Measurements from ENCODE around the gene TREH. TPM values are rescaled to one million over a fixed set of nuclear protein-coding genes. Genes with fewer than 3 reads are reported as not detected.

Gene TREH
- total RNA-seq, 1 experiment from 2014 or later = not detected

GRCh38 chr11:118652681-118653181 is 26.7 kb downstream of the TREH start:
- Histone ChIP-seq H2BK20ac (ENCODE audit: low read depth, low read length, poor library complexity, severe bottlenecking) (no peak overlapping the region), H3K9me3 (ENCODE audit: control insufficient read depth, low read depth, low read length) (no peaks in the 10 kb centered on the region), H3K14ac (ENCODE audit: insufficient read depth, low read length) (no peak overlapping the region), H3K4me2 (ENCODE audit: insufficient read depth, insufficient read length, low read length) (no peak overlapping the region), H4K8ac (replicated peaks; ENCODE audit: insufficient read length, low read depth, low read length) (no peak overlapping the region), H3K56ac (ENCODE audit: insufficient read length, low read depth, low read length) (no peak overlapping the region), H2BK12ac (ENCODE audit: insufficient read length, low read depth, low read length) (no peak overlapping the region), H3T11ph (ENCODE audit: low read length) (no peak overlapping the region), H3K27me3 (ENCODE audit: insufficient read depth, low read length) (no peaks in the 10 kb centered on the region), H4K91ac (ENCODE audit: insufficient read length, low read depth, low read length) (no peak overlapping the region), H2BK15ac (ENCODE audit: low read depth, low read length) (no peak overlapping the region), H3K4ac (ENCODE audit: low read depth, low read length) (no peak overlapping the region), H3K23ac (ENCODE audit: insufficient read length, low read depth, low read length) (no peak overlapping the region), H2AFZ (ENCODE audit: low read length) (no peak overlapping the region), H2BK120ac (ENCODE audit: low read depth, low read length, poor library complexity, severe bottlenecking) (no peak overlapping the region), H4K20me1 (ENCODE audit: control insufficient read depth, insufficient read depth, insufficient read length) (peaks cover 2% of the 10 kb centered on the region), H3K79me1 (ENCODE audit: insufficient read depth, low read depth, low read length, poor library complexity, severe bottlenecking) (no peaks in the 10 kb centered on the region), H3K79me2 (ENCODE audit: insufficient read depth, low read length) (no peaks in the 10 kb centered on the region), H3K4me1 (ENCODE audit: insufficient read depth, low read length) (no peaks in the 10 kb centered on the region), H3K23me2 (ENCODE audit: insufficient read length, low read depth, low read length, poor library complexity, severe bottlenecking) (no peaks in the 10 kb centered on the region), H3K9ac (ENCODE audit: extremely low read depth, insufficient read length, low read length) (no peak overlapping the region), H2BK5ac (ENCODE audit: insufficient read length, low read length) (no peak overlapping the region), H3K27ac (ENCODE audit: insufficient read length, low read depth, low read length) (no peak overlapping the region), H2AK5ac (ENCODE audit: insufficient read length, low read length) (no peak overlapping the region), H4K5ac (ENCODE audit: insufficient read length, low read depth, low read length) (no peak overlapping the region), H3K18ac (ENCODE audit: insufficient read length, low read depth, low read length) (no peak overlapping the region)
- no peak overlapping the region for H3K4me3 Mint-ChIP-seq
- H3K27me3 Mint-ChIP-seq (ENCODE audit: low read depth) = no peaks in the 10 kb centered on the region; the same call in 1 of the 2 replicates
- DNase-seq = no peak
- peak overlapping the region in 2 of 3 experiments; percentile 37 to 47; a peak in 2 of 7 replicates for H3K27ac Mint-ChIP-seq
- H3K9me3 Mint-ChIP-seq = no peaks in the 10 kb centered on the region
- no CpG with 5 or more reads among the region's 4 CpGs for WGBS (ENCODE audit: extremely low coverage, insufficient read length, low lambda C conversion rate)
- no peak for TF ChIP-seq CTCF (conservative IDR thresholded peaks at IDR 0.05)
- H3K36me3 Mint-ChIP-seq (ENCODE audit: insufficient read depth in 1 of 3, low read depth in 3 of 3) = peaks cover 27 to 80% (median 77%) of the 10 kb centered on the region in 3 experiments; a peak in 6 of 7 replicates
- peaks cover 2 to 7% of the 10 kb centered on the region in 2 experiments; a peak in 2 of 4 replicates for H3K4me1 Mint-ChIP-seq

All from H9 (cell line).